GM12892 (cell line): ENCODE measurements around the gene THBS3.

Source experiments
- POLR2A ChIP-seq: IDR thresholded peaks from 2 replicates; pipeline ENCODE4 v1.6.1; 2011; ENCODE audit warnings: low read depth, low read length, control low read depth
- POLR2AphosphoS5 ChIP-seq: IDR thresholded peaks from 2 replicates; pipeline ENCODE4 v1.6.1; 2011; ENCODE audit warnings: low read depth, low read length, control low read depth
- TAF1 ChIP-seq: IDR thresholded peaks from 2 replicates; pipeline ENCODE4 v1.6.1; 2011; ENCODE audit warnings: low read depth, mild to moderate bottlenecking, control low read depth, low read length, borderline replicate concordance

DNA sequence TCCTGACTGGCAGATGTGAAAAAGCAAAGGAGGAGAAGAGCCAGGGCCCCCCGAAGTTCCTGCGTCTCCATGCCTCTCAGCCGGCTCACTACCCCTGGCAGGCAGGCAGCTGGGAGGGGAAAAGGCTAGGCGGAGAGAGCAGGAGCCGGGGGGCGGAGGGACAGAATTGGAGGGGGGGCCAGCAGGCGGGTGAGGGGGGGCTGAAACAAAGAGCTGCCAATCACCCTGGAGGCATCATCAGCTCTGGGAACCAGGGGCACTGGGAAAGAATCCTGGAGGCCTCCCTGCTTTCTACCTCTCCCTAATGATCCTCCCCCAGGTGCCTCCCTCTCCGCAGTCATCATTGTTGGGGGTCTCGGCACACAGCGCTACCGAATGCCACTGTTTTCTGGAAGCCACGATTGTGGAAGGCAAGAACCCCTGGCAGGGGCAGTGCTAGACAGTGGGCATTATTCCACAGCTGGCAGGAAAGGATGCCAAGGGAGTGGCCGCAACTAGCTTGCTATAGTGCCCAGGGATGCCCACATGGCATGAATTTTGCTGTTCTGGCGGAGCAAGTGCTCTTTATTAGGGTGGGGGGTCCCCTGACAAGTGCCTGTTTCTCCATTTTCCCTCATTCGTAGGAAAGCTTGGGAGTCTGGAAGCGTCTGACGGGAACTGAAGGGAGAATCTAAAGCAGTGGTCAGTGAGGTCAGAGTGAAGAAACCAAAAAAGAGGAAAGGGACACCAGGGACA lies at the start of gene THBS3:
- no peak for TF ChIP-seq POLR2AphosphoS5
- TF ChIP-seq TAF1, result no peak
- TF ChIP-seq POLR2A, result no peak
